ENCODE data around the gene ALK.
"Not testable (repeated sequence)": the region's sequence is repeated elsewhere in the genome, so short reads cannot be mapped to it uniquely, and the experiment has no call there.

ALK gene

DNA sequence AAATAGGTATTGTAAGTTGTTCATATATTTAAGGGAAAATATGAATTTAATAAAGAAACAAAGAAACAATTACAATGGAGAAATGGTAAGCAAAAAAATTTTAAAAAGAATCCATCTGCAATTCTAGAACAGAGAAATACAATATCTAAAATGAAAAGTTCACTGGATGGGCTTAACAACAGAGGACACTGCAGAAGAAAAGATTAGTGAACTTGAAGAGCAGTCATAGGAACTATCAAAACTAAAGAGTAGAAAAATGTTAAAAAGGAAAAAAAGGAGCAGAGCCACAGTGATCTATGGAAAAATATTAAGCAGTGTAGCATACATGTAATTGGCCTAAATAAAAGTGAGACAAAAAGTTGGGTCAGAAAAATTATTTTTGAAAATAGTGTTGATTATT lies 83.5 kb downstream of the ALK start:
- no peak for DNase-seq

DNA sequence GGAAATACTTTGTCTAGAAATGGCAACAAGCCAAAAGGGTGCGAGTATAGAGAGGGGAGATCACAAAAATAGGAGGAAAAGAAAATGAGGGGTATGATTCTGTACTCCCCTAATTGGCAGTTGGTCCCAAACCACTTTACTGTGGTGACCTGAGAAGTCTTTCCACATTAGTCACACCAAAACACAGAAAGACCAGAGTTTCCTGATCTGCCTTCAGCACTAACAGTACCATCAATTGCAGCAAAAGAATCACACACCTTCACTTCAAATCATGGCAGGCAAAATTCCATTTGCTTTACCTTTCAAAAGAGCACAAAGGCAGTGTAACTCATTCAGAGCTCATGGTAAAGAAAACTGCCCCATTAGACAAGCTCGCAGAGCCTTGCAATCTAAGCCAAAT lies 86.8 kb downstream of the ALK start:
- DNase-seq: no peak

DNA sequence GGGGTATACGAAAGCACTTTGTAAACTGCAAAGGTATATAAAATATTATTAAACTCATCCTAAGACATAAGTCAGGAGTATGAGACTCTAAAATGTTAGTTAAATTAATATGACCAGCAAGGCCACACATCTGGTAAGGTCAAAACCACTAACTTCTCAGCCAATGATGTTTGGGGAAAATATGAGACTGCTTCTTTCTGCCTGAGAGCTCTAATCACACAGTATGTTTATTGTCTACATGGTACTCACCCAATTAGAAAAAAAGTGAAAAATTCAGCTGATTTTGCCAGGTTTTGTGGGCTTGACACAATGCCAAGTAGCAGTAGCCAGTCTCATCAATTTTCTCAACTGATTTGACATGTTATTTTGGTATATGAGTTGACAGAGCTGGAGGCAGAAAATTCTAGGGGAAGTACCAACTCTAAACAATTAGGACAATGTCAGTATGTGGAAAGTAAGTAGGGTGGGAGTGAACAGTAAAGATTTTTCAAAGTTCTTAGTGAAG lies 87.3 kb downstream of the ALK start:
- no peak for DNase-seq

DNA sequence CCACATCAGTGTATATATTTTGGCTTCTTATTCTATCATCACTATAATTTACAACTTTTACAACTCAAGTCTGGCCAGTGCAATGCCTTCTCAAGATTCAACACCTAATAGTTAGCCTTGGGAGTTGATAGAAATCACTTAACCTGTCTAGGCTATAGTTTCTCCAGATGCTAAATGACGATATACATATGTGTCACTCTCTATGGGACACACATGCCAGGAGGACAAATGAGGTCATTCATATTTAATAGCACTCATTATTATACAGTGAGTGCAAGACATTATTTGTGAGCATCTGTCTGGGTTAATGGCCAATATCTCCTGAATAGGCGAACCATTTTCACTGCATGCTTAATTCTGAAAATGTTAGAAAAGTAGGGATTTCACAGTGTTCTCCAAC lies 89.8 kb downstream of the ALK start:
- no peak for DNase-seq

DNA sequence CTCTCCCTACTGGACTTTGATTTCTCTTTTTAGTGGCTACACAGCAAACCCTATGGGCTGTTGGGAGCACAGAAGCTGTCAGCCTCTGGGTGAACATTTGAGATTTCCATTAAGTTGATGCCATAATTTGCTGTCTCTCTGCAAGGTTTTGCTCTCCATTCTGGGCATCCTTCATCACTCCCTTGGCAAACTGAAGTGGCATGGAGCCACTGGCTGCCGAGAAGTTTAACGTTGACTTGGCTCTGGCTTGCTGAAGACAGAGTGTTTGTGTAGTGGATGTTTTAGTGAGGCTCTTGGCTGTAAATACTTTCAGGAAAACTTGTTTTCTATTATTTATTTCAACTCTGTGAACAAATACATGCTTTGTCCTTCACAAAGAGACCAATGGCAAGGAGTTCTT lies 91.5 kb downstream of the ALK start:
- DNase-seq: no peak

DNA sequence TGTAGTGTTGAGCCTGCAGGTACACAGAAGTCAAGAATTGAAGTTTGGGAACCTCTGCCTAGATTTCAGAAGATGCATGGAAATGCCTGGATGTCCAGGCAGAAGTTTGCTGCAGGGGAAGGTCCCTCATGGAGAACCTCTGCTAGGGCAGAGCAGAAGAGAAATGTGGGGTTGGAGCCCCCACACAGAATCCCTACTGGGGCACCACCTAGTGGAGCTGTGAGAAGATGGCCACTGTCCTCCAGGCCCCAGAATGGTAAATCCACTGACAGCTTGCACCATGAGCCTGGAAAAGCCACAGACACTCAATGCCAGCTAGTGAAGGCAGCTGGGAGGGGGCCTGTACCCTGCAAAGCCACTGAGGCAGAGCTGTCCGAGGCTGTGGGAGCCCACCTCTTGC lies 97.2 kb downstream of the ALK start:
- not testable (repeated sequence) for DNase-seq

DNA sequence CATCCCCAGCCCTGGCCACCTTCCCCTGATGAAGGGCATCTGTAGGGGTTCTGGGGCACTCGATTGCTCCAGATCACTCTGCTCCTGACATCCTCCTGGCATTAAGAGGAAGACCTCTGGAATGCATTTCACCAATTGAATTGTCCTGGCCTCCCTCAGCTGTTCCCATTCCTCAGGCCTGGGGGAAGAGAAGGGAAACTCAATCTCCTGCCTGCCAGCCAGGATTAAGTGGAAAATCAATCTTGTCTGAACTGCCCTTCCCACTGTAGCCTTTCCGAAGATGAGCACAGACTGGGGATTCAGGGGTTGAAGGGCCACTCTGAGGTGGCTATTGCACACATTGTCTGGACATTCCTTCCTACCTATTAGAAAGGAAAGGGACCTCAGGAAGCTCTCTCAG lies 99.8 kb downstream of the ALK start:
- no peak for DNase-seq

DNA sequence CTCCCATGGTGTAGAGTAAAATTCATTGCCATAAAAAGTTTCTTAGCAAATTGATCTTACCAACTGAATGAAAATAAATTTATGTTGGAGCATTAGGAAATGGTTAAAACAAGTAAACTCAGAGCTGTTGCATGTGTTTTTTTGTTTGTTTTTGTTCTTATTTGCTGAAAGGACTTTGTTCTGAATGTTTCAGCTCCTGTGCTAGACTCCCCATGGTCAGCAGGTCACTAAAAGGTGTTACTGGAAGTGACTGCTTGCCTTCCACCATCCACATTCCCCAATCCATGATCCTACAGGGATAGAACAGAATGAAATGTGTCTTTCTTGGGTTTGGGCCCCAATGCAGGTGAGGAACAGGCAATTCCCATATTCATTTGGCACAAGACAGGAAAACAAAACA lies 101.8 kb downstream of the ALK start:
- no peak for DNase-seq

DNA sequence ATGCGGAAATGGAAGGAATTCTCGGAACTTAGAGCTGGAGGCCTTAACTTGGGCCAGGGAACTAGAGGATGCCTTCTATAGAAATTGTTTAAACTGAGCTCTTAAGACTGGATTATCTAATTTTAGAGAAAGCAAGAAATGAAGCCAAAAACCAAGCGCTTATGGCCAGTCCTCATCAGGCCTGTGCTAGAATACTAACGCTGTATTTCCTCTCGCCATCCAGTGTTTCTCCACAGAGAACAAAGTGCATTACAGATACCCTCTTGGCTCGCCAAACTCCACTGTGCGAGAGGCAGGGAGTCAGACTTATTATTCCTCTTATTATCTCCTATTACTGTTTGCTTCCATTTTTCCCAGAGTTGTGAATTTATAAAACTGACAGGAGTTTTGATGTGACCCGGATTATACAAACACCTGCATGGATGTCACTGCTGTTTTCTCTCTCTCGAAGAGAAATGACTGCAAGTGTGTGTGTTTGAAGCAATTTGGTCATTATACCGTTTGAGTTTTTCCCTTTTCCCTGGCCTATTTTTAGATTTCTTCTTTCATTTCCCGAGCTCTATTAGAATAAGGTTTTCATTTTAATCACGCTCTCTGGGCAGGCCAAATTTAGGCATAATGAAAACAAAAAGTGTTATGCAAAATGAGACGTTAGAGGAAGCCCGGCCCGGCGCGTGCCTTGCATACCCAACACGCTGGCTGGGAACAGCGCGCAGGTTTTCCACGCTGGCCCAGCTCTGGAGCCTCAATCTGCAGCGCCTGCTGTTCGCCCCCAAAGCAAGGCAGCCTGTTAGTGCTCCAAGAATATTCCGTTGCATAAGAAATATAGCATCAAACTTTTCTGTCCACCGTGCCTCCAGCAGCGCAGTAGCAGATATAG lies 103.3 kb downstream of the ALK start:
- no peak for DNase-seq

DNA sequence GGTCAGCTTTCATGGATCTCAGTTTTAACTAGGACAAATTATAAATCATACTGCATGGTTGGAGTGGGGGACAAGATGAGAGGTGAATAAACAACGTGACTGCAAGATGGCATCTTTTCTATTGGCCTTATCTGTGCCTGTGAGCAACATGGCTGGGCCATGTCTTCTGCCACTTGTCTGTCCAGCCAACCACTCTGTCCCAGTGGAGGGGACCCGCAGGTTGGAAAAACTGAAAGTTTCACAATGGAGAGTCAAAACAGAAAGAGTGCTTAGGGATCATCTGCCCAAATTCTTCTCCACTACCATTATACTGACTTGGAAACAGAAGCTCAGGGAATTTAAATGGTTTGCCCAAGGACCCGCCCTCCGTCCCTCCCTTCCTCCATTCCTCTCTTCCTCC lies 104.1 kb downstream of the ALK start:
- DNase-seq: no peak

DNA sequence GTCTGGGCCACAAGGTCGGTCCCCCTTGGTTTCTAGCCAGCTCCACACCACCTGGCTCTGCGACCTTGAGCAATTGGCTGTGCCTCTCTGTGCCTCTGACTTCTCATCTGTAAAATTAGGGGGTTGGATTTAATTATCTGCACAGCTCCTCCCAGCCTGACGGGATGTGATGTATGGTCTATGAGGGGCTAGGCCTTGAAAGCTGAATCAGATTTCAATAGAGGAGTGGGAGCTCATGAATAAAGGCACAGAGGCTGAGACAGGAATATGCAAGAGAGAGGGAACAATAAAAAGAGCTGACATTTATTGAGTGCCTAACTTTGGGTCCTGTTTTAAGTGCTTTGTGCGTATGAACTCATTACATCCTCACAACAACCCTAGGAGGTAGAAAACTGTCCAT lies 104.7 kb downstream of the ALK start:
- DNase-seq: no peak

DNA sequence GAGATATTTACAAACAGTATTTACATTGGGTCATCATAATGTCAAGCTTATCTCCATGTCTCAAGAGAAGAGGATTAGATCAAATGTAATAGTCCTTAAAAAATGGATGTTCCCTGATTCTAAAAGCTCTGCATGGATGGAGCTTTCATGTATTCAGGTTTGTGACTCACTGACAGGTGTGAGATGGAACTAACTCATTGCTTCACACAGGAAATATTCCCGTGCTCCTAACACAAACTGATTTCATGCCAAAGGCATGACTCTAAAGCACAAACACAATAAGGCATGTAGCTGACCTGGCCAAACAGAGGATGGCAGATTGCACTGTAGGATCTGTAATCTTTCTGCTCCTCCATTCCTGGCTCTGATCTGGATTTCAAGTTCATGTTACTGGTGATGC lies 110.0 kb downstream of the ALK start:
- no peak for DNase-seq

DNA sequence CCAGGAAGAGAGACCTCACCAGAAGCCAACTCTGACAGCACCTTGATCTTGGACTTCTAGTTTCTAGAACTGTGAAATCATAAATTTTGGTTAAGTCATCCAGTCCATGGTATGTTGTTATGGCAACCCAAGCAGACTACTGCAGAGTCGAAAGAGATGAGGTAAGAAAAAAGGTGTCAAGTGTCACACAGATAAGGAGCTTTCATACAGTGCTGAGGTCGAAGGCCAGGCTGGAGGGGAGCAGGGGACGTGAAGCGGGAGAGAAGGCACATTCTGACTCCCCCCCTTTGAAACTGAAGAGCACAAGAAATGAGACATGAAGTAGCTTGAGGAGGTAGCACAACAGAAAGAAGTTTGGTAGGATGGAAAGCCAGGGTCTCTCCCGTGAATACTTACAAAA lies 110.4 kb downstream of the ALK start:
- no peak for DNase-seq

DNA sequence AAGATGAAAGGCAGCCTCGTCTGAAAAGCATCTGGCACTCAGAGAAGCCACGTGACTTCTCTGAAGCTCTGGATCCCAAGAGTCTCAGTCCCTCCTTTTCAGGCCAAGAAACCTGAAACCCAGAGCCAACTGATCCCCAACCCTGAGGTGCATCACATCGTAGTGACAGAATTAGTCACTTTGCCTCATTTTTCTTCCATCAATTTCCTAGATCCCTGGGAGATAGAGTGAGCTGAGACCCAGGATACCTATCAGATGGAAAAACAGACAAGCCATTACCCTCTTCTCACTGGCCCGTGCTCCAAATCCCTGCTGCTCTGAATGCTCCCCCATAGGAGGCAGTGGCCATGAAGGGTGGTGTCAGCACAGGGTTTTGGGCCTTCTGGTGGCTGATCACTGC lies 113.1 kb downstream of the ALK start:
- no peak for DNase-seq

DNA sequence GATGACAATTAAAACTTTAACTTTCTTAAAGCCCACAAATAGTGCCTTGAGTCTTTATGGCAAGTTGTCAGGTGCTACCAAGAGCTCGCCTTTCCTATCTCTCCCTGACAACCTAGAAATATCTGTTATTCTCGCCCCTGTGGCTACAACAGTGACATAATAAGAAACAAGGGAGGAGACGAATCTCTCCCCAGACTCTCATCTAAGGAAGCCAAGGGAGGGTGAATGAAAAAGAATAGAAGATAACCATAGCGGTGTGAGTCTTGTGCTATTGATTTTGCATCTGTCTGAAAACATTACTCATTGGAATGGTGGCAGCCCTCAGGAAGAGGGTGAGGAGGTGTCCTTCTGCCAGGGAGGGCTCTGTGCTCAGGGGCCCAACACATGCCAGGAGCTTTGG lies 114.3 kb downstream of the ALK start:
- no peak for DNase-seq

DNA sequence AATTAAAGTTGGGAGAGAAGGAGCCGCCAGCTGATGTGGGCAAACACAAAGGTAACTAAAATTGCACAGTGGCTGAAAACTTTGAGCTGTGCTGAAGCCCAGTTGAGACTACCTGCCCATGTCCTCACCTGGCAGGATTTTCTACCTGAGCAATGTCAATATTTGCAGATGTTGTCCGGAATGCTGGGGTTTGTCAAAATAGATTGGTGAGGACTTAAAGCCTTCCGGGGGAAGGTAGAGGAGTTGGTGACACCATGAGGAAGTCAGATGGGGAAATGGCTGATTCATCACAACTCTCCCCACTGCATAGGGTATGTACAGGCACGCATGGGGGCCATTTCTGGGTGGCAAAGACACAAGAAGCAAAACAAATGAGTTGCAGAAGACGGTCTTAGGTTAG lies 114.9 kb downstream of the ALK start:
- no peak for DNase-seq

DNA sequence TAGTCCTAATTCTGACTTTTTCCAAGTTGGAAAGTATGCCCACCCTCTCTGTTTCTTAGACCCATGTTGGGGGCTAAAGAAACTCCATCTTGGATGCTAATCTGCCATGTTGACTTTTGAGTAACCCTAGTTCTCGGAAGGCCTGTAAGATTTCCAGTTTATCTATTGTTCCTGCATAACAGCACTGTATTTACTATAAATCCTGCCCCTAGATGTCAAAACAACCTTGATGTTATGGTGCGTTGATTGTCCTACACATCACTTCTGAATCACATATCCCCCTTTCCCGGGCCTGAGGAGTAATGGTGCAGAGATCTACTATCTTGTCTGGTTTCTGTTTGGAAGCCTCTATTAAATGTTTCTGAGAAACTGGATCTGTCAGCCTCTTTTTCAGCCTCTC lies 116.7 kb downstream of the ALK start:
- no peak for DNase-seq

DNA sequence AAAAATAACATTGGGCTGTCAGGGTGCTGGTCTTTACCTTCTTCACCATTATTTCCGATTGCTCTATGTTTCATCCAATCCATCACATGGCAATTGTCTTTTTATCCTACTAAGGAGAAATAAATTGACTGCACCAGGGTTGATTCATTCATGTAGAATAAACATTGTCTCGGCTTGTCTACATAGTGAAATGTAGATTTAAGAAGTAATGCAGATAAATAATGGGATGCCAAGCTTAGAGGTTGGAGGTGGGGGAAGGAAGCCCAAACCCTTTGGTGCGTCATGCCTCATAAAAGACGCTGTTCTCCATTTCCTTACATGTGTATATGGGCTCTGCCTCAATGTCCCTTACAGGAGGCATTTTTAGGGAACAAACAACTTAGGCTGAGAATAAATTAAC lies 117.8 kb downstream of the ALK start:
- DNase-seq: no peak

DNA sequence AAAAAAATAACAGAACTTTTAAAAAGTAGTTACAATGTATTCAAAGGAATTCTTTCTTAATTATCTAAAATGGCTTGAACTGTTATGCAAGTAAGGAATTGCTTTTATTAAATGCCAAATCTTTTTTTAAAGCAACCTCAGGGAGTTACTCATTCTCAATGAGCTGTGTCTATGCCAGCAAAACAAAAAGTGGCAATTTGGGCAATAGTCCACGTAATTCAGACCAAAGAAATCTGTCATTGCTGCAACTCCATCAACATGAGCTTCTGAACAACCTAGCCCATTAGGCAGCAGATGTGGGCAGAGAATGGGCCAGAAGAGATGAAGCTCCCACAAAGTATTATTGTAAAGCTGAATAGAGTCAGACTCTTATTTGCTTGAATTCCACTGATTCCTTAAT lies 118.4 kb downstream of the ALK start:
- DNase-seq: no peak

DNA sequence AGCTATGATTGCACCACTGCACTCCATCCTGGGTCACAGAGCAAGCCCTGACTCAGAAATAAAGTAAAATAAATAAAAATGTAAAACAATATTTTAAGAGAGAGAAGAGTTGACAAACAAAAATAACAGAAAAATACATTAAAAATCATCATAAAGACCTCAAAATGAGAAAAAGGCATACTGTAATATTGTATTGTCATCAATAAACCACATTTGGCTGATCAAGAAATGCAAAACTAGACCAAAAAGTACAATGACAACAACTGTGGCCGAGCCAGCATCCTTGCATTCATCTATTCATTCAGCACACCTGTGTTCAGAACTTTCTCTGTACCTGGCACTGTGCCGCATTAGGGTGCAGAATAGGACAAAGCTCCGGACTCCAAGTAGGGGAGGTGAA lies 121.8 kb downstream of the ALK start:
- DNase-seq: no peak

DNA sequence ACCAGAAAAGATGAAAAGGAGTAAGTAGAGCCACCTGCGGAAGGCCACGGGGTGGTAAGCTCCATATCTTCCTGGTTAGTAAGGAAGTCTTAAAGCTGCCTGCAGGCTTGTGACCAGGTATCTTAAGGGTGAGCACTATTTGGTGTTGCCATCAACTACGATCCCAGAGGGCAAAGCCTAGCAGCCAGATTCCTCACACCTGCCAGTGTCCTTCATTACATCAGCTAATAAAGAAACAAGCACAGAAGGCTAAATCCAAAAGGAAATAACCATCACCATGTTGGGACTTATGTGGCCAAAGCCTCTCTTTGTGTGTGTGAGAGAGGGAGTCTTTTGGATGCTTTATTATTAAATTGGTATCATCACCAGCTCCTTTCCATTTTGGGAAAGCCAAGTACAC lies 123.5 kb downstream of the ALK start:
- DNase-seq: no peak

DNA sequence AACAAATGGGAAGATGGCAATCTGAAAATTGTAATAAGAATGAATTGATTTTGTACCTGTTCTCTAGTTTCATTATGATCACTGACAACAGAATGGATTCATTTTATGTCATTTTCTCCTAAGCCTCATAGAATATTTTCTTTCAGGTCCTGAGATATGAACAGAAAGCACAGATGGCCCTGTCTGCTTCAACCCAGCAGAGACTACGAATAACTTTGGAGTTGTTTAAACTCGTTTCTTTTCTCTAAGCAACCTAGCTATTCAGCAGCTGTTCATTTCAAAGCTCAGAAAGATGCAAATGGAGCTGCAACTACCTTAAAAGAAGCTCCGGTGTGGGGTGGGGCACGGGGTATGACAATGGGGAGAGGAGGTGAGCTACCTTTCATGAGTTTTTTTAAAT lies 124.9 kb downstream of the ALK start:
- no peak for DNase-seq

DNA sequence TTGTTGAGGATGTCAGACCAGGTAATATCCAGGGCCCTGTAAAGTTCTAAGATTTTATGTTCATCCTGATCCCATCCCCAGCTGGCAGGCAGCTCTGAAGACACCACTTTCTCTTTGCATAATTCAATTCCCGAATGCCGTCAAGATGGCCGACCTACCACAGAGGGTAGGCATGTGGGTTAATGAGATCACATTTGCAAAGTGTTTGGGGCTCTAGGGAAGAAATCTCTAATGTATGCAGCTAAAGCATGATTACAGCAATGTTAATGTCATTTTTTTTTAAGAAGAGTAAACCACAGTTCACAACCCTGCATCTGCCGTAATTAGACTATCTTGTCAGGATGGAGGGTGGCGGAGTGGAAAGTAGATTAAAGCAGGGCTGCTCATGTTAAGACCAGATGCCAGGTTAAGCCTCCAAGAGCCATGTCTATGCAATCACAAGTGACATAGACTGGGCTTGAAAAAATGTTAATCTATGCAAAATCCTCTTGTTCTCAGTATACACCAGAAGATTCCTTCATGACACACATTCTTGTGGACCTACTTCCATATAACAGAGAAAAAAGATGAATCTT lies 131.4 kb downstream of the ALK start:
- no peak for DNase-seq
